HEK293T (cell line): ENCODE results near the gene CUL9.

Experiments used
- CTCF ChIA-PET: fragments of 350-600 bp; formaldehyde crosslinking; extraction: SDS; loops from one replicate; lab custom pipeline; 2021; ENCODE audit warnings: antibody characterized with exemption, inconsistent platforms; lab: Yijun Ruan, JAX
- POLR2A ChIA-PET: fragments of 350-600 bp; formaldehyde crosslinking; extraction: SDS; loops from one replicate; lab custom pipeline; 2020; ENCODE audit warnings: antibody characterized with exemption, inconsistent platforms; lab: Yijun Ruan, JAX
- DNase-seq: peaks from one replicate; pipeline ENCODE4 v3.0.0; 2012; ENCODE audit warnings: mixed read lengths; ENCODE audit errors: extremely low spot score
- ARNT ChIP-seq: fragments of 450-650 bp; IDR thresholded peaks from 2 replicates; pipeline ENCODE4 v1.6.1; 2017; ENCODE audit warnings: mild to moderate bottlenecking
- BHLHE40 ChIP-seq: fragments of 450-650 bp; IDR thresholded peaks from 2 replicates; pipeline ENCODE4 v1.6.1; 2016; ENCODE audit warnings: mild to moderate bottlenecking, moderate library complexity, borderline replicate concordance
- CTBP1 ChIP-seq: fragments of 450-650 bp; IDR thresholded peaks from 2 replicates; pipeline ENCODE4 v1.6.1; 2016; ENCODE audit warnings: borderline replicate concordance
- ELF4 ChIP-seq: fragments of 450-650 bp; IDR thresholded peaks from 2 replicates; pipeline ENCODE4 v1.6.1; 2017; ENCODE audit warnings: antibody characterized with exemption
- FOXA1 ChIP-seq: fragments of 450-650 bp; IDR thresholded peaks from 2 replicates; pipeline ENCODE4 v1.6.1; 2016; ENCODE audit warnings: mild to moderate bottlenecking
- FOXK2 ChIP-seq: fragments of 450-650 bp; IDR thresholded peaks from 2 replicates; pipeline ENCODE4 v1.6.1; 2016; ENCODE audit warnings: mild to moderate bottlenecking
- FOXM1 ChIP-seq: fragments of 450-650 bp; IDR thresholded peaks from 2 replicates; pipeline ENCODE4 v1.6.1; 2017; ENCODE audit warnings: mild to moderate bottlenecking, borderline replicate concordance
- HDGF ChIP-seq: fragments of 450-650 bp; IDR thresholded peaks from 2 replicates; pipeline ENCODE4 v1.6.1; 2017; ENCODE audit warnings: antibody characterized with exemption, borderline replicate concordance
- L3MBTL2 ChIP-seq: fragments of 450-650 bp; conservative IDR thresholded peaks from 2 replicates; pipeline ENCODE4 v1.6.1; 2016; ENCODE audit warnings: mild to moderate bottlenecking
- LEF1 ChIP-seq: fragments of 450-650 bp; IDR thresholded peaks from 2 replicates; pipeline ENCODE4 v1.6.1; 2017; ENCODE audit warnings: mild to moderate bottlenecking, borderline replicate concordance
- NFRKB ChIP-seq: fragments of 450-650 bp; IDR thresholded peaks from 2 replicates; pipeline ENCODE4 v1.6.1; 2016; ENCODE audit warnings: mild to moderate bottlenecking, moderate library complexity
- PKNOX1 ChIP-seq: fragments of 450-650 bp; IDR thresholded peaks from 2 replicates; pipeline ENCODE4 v1.6.1; 2016
- SP1 ChIP-seq: fragments of 450-650 bp; IDR thresholded peaks from 2 replicates; pipeline ENCODE4 v1.6.1; 2017
- SUZ12 ChIP-seq: fragments of 450-650 bp; IDR thresholded peaks from 2 replicates; pipeline ENCODE4 v1.6.1; 2016; ENCODE audit warnings: mild to moderate bottlenecking
- TARDBP ChIP-seq: fragments of 450-650 bp; IDR thresholded peaks from 2 replicates; pipeline ENCODE4 v1.6.1; 2016
- ZNF384 ChIP-seq: fragments of 450-650 bp; IDR thresholded peaks from 2 replicates; pipeline ENCODE4 v1.6.1; 2016

CUL9 gene

GRCh38 chr6:43258807-43259686 is 77.1 kb downstream of the CUL9 start:
- TF ChIP-seq NFRKB = no peak
- no peak for TF ChIP-seq ARNT
- no peak for TF ChIP-seq ZNF384
- TF ChIP-seq FOXK2 = no peak
- TF ChIP-seq ELF4 = no peak
- TF ChIP-seq L3MBTL2 = no peak
- no peak for TF ChIP-seq PKNOX1
- TF ChIP-seq CTBP1 = no peak
- no peak for TF ChIP-seq TARDBP
- TF ChIP-seq BHLHE40 = no peak
- TF ChIP-seq FOXA1 = no peak
- TF ChIP-seq LEF1 = no peak
- TF ChIP-seq FOXM1 = no peak
- no peak for TF ChIP-seq SP1
- TF ChIP-seq SUZ12 = no peak
- no peak for TF ChIP-seq HDGF
- POLR2A ChIA-PET = interaction anchor here (1.0 kb wide), 2 partner anchors 12 to 110 kb away, joined by 3 read pairs; partner anchors contain the start of gene ZNF318
- DNase-seq = no peak
- CTCF ChIA-PET = no interaction called here

GRCh38 chr6:43260791-43261190 is 78.8 kb downstream of the CUL9 start:
- ChIA-PET POLR2A (no interaction called here), CTCF (interaction anchor here (0.6 kb wide), 1 partner anchor 18 kb away, joined by 3 read pairs; no protein-coding TSS in a partner anchor)
- no peak for TF ChIP-seq NFRKB
- TF ChIP-seq FOXM1 = no peak
- no peak for TF ChIP-seq FOXA1
- TF ChIP-seq HDGF = no peak
- TF ChIP-seq ZNF384 = no peak
- no peak for TF ChIP-seq FOXK2
- no peak for TF ChIP-seq PKNOX1
- TF ChIP-seq CTBP1 = no peak
- TF ChIP-seq SUZ12 = no peak
- TF ChIP-seq LEF1 = no peak
- no peak for TF ChIP-seq ARNT
- no peak for TF ChIP-seq ELF4
- TF ChIP-seq L3MBTL2 = no peak
- no peak for TF ChIP-seq SP1
- TF ChIP-seq BHLHE40 = no peak
- TF ChIP-seq TARDBP = no peak
- no peak for DNase-seq

- CTCF ChIA-PET = interaction anchor here (0.6 to 2.7 kb wide), 4 partner anchors 10 to 83 kb away, joined by 3 to 11 read pairs (median 6); no protein-coding TSS in a partner anchor
- no peak for TF ChIP-seq FOXK2
- TF ChIP-seq ZNF384 = no peak
- TF ChIP-seq LEF1 = no peak
- no peak for TF ChIP-seq CTBP1
- TF ChIP-seq ELF4 = no peak
- no peak for TF ChIP-seq HDGF
- TF ChIP-seq ARNT = no peak
- no peak for TF ChIP-seq FOXA1
- no peak for TF ChIP-seq FOXM1
- no peak for TF ChIP-seq TARDBP
- no peak for TF ChIP-seq SP1
- no peak for TF ChIP-seq NFRKB
- TF ChIP-seq PKNOX1 = no peak
- no peak for TF ChIP-seq BHLHE40
- no peak for DNase-seq
- POLR2A ChIA-PET = interaction anchor here (1.1 kb wide), 1 partner anchor 515 kb away, joined by 3 read pairs; the partner anchor contains the start of gene TBCC
Measured at GRCh38 chr6:43261198-43261597, 79.2 kb downstream of the CUL9 start.

GRCh38 chr6:43262000-43262779 is 80.2 kb downstream of the CUL9 start:
- TF ChIP-seq FOXA1 (no peak), PKNOX1 (no peak), ELF4 (no peak), FOXM1 (no peak), SP1 (no peak), BHLHE40 (no peak), CTBP1 (no peak), ZNF384 (no peak), TARDBP (no peak), L3MBTL2 (no peak), SUZ12 (no peak), FOXK2 (no peak)
- POLR2A ChIA-PET = interaction anchor here (0.6 to 1.2 kb wide), 4 partner anchors 11 to 516 kb away, joined by 3 to 6 read pairs (median 3); partner anchors contain the start of gene TBCC
- DNase-seq = no peak
- CTCF ChIA-PET = interaction anchor here (1.2 to 2.7 kb wide), 3 partner anchors 25 to 313 kb away, joined by 3 to 11 read pairs (median 4); no protein-coding TSS in a partner anchor
